Bronchial epithelial cell (primary cell): ENCODE measurements around the gene IGF1R. TPM values are rescaled to one million over a fixed set of nuclear protein-coding genes. Genes with fewer than 3 reads are reported as not detected.

Experiments used
- DNase-seq: peaks from one replicate; pipeline ENCODE4 v3.0.0-alpha.2; 2010; ENCODE audit warnings: low read depth
- FAIRE-seq: peaks from 2 replicates; lab custom pipeline; 2011; peaks lifted over from hg19 to GRCh38; lab: Jason Lieb, UNC
- H3K27me3 ChIP-seq: 2 replicates; pipeline ENCODE4 v1.5.1; 2011; ENCODE audit warnings: low read length; ENCODE audit not compliant: control insufficient read depth, insufficient read depth
- H3K36me3 ChIP-seq: 2 replicates; pipeline ENCODE4 v1.5.1; 2011; ENCODE audit warnings: low read length; ENCODE audit not compliant: control insufficient read depth, insufficient read depth
- H3K4me3 ChIP-seq: 2 replicates; pipeline ENCODE4 v1.5.1; 2011; ENCODE audit warnings: mild to moderate bottlenecking, low read depth, low read length, control low read depth
- total RNA-seq: library from RNA; depleted of rRNA; stranded (reverse); fragments of >200 nt; gene quantifications from 2 replicates; pipeline ENCODE4 v1.2.1, GENCODE V29; 2014
- TF ChIP-seq, protein P1 (sequence below): IDR thresholded peaks from 2 replicates; pipeline ENCODE4 v1.5.1; 2011; ENCODE audit warnings: mild to moderate bottlenecking, moderate library complexity, low read length, control low read depth, inconsistent platforms; ENCODE audit not compliant: insufficient read depth, severe bottlenecking

IGF1R gene
- total RNA-seq, 1 donor from 2014 or later, result 39.5 TPM

- Histone ChIP-seq H3K4me3 (no peak overlapping the region), H3K36me3 (peaks cover 2% of the 10 kb centered on the region), H3K27me3 (no peaks in the 10 kb centered on the region)
- TF ChIP-seq, protein P1, sequence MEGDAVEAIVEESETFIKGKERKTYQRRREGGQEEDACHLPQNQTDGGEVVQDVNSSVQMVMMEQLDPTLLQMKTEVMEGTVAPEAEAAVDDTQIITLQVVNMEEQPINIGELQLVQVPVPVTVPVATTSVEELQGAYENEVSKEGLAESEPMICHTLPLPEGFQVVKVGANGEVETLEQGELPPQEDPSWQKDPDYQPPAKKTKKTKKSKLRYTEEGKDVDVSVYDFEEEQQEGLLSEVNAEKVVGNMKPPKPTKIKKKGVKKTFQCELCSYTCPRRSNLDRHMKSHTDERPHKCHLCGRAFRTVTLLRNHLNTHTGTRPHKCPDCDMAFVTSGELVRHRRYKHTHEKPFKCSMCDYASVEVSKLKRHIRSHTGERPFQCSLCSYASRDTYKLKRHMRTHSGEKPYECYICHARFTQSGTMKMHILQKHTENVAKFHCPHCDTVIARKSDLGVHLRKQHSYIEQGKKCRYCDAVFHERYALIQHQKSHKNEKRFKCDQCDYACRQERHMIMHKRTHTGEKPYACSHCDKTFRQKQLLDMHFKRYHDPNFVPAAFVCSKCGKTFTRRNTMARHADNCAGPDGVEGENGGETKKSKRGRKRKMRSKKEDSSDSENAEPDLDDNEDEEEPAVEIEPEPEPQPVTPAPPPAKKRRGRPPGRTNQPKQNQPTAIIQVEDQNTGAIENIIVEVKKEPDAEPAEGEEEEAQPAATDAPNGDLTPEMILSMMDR, result no peak
- FAIRE-seq, result peak; percentile 7
- peak; percentile 99 for DNase-seq
Measured at GRCh38 chr15:98889930-98890695, 241.8 kb downstream of the IGF1R start.

DNA sequence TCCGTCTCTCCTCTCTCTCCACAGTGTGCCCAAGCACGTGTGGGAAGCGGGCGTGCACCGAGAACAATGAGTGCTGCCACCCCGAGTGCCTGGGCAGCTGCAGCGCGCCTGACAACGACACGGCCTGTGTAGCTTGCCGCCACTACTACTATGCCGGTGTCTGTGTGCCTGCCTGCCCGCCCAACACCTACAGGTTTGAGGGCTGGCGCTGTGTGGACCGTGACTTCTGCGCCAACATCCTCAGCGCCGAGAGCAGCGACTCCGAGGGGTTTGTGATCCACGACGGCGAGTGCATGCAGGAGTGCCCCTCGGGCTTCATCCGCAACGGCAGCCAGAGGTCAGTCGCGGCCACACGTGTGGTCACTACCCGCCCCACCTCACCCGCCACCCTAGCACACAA, 243.0 kb downstream of the IGF1R start:
- Histone ChIP-seq H3K36me3 (peaks cover 2% of the 10 kb centered on the region), H3K27me3 (no peaks in the 10 kb centered on the region), H3K4me3 (no peak overlapping the region)
- FAIRE-seq, result no peak
- no peak for DNase-seq
- TF ChIP-seq, protein P1, result no peak

DNA sequence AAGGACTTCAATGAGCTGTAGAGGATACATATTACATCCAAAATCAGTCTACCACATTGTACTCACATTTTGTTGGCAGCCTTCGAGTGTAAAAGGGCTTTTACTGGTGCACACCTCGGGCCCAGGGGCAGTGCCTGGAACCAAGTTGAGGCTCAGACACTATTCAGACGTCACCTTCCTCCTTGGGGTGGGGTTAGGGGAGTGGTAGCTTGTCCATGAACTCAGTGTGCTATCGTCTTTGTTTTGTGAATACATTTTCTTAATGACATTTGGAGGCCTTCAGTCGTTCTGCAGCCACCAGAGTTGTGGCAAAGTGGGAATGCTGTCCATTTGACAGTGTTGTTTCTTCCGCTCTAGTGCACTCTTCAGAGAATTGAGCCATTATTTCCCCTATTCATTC, 245.1 kb downstream of the IGF1R start:
- peaks cover 2% of the 10 kb centered on the region for H3K36me3 ChIP-seq
- H3K4me3 ChIP-seq, result no peak overlapping the region
- DNase-seq (no peak), FAIRE-seq (no peak)
- no peaks in the 10 kb centered on the region for H3K27me3 ChIP-seq
- TF ChIP-seq, protein P1, result no peak

- FAIRE-seq, result no peak
- TF ChIP-seq, protein P1, result no peak
Measured at GRCh38 chr15:98894312-98894711, 246.0 kb downstream of the IGF1R start.

GRCh38 chr15:98896002-98896721, 247.8 kb downstream of the IGF1R start:
- TF ChIP-seq, protein P1, result no peak
- no peak for FAIRE-seq
- Histone ChIP-seq H3K4me3 (no peak overlapping the region), H3K36me3 (peaks cover 9% of the 10 kb centered on the region), H3K27me3 (no peaks in the 10 kb centered on the region)
- peak; percentile 84 for DNase-seq

More at GRCh38 chr15:98894312-98894711, 246.0 kb downstream of the IGF1R start:
- Histone ChIP-seq H3K36me3 (peaks cover 4% of the 10 kb centered on the region), H3K4me3 (no peak overlapping the region), H3K27me3 (no peaks in the 10 kb centered on the region)
- no peak for DNase-seq
